Coronary artery (tissue), 2 donors: ENCODE measurements around the gene HIRA.
"Not testable (repeated sequence)": the region's sequence is repeated elsewhere in the genome, so short reads cannot be mapped to it uniquely, and the experiment has no call there.

Source experiments
- DNase-seq: peaks from one replicate; pipeline ENCODE4 v3.0.0-alpha.2; 2017; ENCODE audit warnings: low spot score
- H3K27ac ChIP-seq, 2 donors: fragments of 200-600 bp; sonication (generic); one replicate each; pipeline ENCODE4 v1.5.1; 2016 to 2019
- H3K4me3 ChIP-seq: fragments of 200-600 bp; sonication (generic); 2 replicates; pipeline ENCODE4 v1.5.1; 2016; ENCODE audit warnings: mild to moderate bottlenecking, moderate library complexity
- TF ChIP-seq, protein P1 (sequence below): fragments of 200-600 bp; sonication (generic); IDR thresholded peaks from one replicate; pipeline ENCODE4 v1.5.1; 2019; ENCODE audit warnings: antibody characterized with exemption

Gene HIRA

DNA sequence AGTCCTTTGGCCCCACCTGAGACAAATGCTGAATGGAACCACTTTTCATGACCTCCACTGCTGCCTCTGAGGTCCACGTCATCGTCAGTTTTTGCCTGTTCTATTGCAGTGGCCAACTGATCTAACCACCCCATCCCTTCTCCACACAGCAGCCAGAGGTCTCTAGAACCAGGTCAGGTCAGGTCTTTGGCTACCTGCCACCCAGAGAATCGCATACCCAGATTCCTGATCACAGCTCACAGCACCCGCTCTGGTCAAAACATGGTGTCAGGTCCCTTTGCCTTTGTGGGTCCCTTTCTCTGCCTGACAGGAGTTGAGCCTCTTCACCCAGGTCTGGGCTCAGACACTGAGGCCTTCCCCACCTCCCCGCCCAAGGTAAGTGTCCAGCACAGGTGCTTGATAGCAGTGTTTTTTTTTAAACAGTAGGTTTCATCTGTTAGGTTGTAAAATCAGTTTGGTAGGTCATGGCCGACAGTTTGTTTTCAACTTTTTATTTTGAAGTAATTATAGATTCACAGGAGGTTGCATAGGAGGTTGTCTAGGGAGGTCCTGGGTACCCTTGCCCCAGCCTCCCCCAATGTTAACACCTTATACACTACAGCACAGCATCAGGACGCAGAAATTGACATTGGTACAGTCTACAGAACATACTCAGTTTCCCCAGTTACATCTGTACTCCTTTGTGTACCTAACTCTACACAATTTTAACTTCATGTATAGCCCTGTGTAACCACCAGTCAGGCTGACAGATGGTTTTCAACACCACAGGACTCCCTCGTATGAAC lies 9.1 kb upstream of the HIRA start:
- Histone ChIP-seq H3K27ac (no peak overlapping the region), H3K4me3 (no peak overlapping the region)
- TF ChIP-seq, protein P1, sequence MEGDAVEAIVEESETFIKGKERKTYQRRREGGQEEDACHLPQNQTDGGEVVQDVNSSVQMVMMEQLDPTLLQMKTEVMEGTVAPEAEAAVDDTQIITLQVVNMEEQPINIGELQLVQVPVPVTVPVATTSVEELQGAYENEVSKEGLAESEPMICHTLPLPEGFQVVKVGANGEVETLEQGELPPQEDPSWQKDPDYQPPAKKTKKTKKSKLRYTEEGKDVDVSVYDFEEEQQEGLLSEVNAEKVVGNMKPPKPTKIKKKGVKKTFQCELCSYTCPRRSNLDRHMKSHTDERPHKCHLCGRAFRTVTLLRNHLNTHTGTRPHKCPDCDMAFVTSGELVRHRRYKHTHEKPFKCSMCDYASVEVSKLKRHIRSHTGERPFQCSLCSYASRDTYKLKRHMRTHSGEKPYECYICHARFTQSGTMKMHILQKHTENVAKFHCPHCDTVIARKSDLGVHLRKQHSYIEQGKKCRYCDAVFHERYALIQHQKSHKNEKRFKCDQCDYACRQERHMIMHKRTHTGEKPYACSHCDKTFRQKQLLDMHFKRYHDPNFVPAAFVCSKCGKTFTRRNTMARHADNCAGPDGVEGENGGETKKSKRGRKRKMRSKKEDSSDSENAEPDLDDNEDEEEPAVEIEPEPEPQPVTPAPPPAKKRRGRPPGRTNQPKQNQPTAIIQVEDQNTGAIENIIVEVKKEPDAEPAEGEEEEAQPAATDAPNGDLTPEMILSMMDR = no peak
- no peak for DNase-seq

DNA sequence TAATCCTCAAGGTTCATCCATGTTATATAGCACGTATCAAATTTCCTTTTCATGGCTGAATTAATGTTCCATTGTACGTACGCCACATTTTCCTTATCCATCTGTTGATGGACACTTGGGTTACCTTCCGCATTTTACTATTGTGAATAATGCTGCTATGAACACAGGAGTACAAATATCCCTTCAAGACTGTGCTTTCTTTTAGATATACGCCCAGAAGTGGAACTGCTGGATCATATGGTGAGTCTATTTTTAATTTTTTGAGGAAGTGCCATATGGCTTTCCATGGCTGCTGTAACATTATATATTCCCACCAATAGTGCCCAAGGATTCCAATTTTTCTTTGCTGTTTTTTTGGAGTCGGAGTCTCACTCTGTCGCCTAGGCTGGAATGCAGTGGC lies 6.8 kb upstream of the HIRA start:
- TF ChIP-seq, protein P1 = no peak
- no peak for DNase-seq
- Histone ChIP-seq H3K4me3 (no peak overlapping the region), H3K27ac (no peak overlapping the region)

DNA sequence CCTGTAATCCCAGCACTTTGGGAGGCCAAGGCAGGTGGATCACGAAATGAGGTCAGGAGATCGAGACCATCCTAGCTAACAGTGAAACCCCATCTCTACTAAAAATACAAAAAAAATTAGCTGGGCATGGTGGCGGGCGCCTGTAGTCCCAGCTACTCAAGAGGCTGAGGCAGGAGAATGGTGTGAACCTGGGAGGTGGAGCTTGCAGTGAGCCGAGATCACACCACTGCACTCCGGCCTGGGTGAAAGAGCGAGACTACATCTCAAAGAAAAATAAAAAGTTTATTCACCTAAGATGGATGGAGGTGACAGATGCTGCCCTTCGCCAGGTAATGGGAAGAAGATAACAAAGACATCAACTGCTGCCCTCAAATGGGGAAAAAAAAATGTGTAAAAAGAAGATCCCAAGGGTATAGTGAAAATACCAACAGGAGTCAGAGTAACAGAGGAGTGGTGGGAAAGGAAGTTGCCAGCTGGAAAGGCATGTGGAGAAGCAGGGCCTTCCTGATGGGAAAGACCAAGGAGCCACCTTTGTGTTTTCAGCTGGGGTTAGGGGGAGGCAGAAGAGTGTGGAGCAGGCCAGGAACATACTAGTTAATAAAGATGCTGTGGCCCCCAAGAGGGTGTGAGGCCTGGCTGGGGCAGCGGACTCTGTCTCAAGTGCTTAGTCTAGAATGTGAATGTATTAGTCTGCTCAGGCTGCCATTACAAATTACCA lies 5.1 kb upstream of the HIRA start:
- H3K4me3 ChIP-seq, DNase-seq, H3K27ac ChIP-seq: not testable (repeated sequence)

DNA sequence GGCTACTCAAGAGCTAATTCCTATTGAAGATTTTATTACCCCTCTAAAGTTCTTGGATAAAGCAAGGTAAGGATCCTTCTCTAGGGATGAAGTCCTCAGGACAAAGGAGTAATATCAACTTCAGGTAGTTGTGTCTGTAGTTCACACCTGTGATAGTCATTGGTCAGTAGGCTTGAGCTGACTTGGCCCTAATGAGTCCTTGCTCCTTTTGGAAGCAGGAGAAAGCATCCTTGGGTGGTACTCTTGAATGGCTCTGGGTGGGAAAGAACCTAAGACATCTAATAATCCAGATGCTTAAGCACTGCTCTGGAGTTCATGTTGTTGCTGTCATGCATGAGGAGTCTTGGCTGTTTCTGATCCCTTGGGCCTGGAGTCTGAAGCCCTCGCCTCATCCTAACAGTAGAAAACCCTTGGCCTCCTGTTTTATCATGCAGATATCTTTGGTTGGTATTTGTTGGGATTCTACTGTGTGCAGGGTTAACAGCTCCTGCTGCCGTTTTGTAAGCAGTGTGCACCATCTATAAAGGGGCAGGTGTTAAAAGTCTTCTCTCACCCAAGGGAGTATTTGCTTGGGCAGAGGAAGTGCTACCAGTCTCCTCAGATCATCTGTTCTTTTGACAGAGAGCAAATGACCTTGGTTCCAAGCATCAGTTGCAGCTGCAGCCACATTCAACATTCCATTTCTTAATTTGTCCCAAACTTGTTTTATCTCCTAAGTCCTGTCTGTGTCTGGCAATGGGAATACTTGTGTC lies 3.5 kb upstream of the HIRA start:
- Histone ChIP-seq H3K4me3 (no peak overlapping the region), H3K27ac (no peak overlapping the region)
- TF ChIP-seq, protein P1 = no peak
- no peak for DNase-seq

DNA sequence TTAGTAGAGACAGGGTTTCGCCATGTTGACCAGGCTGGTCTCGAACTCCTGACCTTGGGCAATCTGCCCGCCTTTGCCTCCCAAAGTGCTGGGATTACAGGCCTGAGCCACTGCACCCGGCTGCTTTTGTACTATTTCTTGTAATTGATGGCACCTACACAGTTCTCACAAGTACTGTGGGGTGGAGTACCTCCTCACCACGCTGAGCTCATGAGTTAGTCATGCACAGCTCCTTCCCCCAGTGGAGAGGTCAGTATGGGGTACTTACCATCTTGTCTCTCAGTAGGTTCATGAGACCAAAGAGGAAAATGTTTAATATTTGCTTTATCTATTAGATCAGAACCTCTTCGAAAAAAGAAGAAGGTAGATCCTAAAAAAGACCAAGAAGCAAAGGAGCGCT lies 2.9 kb upstream of the HIRA start:
- H3K27ac ChIP-seq = no peak overlapping the region
- no peak overlapping the region for H3K4me3 ChIP-seq
- TF ChIP-seq, protein P1 = no peak
- DNase-seq = no peak

DNA sequence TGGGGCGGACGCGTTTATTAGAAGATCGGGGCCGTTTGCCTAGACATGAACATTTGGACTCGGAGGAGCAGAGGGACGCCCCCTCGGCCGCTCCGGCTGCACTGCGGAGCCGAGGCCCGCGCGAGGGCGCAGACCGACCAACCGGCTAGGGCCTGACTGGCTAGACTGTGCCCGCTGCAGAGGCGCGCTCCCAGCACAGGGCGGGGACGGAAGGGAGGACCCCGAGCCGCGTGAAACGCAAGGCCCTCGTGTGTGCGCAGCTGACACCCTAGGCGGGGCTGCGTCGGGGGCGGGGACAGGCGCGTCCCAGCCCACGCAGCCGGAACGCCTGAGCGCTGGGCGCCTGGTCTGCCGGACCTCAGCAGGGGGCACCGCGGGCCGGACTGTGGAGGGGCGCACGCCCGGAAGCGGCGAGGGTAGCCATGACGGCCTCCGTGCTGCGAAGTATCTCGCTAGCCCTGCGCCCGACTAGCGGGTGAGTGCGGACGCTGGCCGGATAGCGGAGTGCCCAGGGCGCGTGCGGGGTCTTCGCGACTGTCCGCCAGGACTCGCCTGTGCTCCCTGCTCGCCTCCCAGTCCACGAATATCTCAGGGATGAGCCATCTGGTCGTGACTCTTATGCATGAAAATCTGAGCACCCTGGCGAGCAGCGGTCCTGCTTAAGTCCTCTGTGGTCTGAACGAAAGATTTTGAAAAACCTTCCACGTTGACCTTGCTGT lies 759 bp upstream of the HIRA start, which contains the start of gene MRPL40:
Gene MRPL40, plus strand, starts transcription at position 413 of the 719 bp plus-strand sequence. Its CDS starts 10 bp downstream, at position 423.
- H3K27ac ChIP-seq = peak within 1 kb of the TSS; percentile 79 to 95
- peak; percentile 95 for DNase-seq
- TF ChIP-seq, protein P1 = no peak
- peak within 1 kb of the TSS; percentile 81 for H3K4me3 ChIP-seq
